GM04503 (cell line): ENCODE results near the gene MACIR.

Source experiments
- DNase-seq: peaks from one replicate; pipeline ENCODE4 v3.0.0-alpha.2; 2012; ENCODE audit warnings: low read depth

The MACIR gene

DNA sequence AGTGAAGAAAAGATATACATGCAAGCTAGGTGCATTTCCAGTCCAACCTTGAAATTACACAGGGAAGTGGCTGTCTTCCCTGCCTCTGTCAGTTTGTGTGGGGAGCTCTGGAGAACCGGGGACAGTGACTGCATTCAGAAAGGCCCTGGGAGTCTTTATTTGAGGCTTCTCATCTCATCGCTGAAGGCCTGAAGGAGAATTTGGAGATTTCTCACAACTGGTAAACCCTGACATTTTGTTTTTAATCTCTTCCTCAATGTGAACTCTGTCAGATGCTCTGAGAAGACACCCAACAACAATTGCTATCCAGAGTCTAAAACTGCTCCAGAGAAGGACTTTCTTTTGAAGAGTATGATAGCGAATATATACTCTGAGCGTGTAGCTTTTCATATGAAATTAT, 33.0 kb downstream of the MACIR start:
- no peak for DNase-seq

DNA sequence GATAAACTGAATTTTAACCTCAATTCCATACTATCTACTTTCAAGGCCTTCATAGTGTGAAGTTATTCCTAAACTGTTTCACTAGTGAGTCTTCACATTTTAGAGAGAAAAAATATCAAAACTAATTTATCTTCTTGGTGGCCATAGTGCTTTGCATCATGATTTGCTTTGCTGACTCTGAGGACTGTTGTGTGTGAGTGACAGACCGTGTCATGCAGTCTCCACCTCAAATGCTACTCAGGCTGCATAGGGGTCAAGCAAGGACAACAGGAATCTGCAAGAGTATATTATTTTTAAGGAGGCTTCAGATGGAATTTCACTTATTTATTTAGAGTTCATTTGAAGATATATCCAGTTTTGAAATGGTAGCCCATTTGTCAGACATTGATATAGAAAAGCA, 34.5 kb downstream of the MACIR start:
- no peak for DNase-seq

DNA sequence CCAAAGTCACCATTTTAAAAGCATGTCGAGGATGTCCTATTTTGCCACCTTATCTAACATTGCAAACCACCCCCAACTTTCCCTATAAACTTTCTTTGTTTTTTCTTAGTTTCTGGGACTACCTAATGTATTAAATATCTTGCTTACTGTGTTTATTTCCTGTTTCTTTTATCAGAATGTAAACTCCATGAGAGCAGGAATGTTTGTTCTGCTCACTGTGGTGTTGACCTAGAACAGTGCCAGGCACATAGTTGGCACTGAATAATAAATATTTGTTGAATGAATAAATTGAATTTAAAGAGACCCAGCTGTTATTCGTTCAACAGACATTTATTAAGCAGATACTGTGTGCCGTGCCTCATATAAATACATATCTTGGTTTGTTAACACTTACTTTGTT, 35.2 kb downstream of the MACIR start:
- no peak for DNase-seq

DNA sequence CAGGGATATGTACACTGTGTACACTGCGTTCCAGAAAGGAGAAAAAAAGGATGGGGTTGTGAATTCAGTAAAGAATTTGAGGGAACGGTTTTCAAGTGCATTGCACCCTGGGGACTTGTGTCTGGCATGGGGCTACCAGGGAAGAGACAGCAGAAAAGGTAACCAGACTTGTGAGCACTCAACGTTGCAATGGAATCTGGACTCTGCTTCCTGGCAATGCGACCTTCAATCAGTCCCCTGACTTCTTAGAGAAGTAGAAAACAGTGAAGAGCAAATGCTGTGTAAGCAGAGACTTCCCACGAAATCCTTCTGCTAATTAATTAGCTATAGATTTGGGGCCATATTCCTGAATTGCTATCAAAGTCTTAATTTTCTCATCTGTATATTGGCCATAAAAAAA, 36.3 kb downstream of the MACIR start:
- no peak for DNase-seq

DNA sequence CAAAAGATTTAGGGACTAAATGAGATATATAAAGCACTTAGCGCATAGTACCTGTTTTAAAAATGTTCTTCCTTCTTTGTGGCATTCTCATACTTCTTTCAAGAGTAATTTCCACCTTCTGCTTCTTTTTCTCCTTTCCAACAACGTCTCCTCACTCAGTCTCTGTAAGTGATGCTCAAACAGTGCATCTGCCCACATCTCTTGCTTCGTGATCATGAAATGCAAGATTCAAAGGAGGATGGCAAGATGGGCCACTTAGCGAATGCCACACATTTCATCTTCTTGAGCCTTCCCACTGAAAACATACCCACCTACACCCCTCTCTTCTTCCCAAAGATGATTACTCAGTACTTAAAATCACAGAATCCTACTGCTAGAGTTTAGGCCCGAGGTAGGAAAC, 36.9 kb downstream of the MACIR start:
- no peak for DNase-seq

DNA sequence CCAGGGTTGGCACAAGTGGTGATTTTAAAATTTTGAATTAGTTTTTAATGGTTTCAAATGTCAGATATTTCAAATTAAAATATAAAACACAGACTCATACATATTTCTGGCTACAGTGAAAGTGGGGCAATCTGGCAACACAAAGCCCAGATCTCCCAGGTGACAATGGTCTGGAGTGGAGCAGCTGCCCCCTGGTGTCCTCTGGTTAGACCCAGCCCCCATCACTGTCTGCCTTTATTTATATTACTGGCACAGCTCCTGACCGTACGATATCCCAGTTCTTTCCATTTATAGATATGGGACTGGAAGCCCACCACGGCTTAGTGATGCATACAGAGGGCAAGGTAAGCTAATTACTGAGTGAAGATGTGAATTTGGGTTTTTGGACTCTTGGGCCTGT, 37.3 kb downstream of the MACIR start:
- no peak for DNase-seq

DNA sequence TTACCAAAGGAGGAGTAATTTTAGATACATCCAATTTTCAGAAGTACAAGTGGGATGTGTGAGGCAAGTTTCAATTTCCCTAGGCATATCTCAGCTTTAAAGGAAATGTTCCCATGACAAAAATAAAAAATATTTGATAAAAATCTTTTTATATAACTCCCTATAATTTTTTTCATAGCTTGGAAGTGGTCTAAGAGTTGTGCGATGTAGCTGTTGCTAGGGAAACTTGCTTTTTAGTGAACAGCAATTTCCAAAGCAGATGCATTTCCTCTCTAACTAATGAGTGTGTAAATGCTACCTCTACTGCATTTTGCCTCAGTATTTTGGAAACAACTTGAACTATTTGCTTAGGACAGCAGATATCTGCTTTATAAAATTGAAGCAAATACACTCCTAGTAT, 39.6 kb downstream of the MACIR start:
- DNase-seq = no peak

DNA sequence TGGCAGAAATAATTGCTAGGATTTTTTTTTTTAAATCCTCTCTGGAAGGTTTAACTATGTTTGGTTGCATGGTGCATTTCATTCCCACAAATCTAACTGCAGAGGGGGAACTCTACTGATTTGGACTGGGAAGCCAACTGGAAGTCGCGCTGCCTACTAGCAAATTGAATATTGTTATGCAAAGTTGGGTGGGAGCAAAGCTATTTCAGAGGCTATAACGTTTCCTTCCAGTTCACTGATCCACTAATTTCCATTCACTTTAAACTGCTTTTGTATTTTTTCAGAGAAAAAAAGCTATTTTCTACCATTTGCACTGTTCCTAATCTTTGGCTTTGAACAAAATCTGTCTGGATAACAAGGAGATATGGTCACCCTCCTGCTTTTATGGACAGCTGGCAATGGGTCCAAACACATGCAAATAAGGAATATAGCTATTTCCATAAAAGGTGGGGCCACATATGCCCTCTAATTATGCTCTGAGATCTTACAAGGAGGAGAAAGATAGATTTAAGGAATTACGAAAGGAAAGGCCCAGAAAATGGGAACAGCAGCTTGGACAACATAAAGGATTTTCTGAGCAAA, 40.1 kb downstream of the MACIR start:
- no peak for DNase-seq

DNA sequence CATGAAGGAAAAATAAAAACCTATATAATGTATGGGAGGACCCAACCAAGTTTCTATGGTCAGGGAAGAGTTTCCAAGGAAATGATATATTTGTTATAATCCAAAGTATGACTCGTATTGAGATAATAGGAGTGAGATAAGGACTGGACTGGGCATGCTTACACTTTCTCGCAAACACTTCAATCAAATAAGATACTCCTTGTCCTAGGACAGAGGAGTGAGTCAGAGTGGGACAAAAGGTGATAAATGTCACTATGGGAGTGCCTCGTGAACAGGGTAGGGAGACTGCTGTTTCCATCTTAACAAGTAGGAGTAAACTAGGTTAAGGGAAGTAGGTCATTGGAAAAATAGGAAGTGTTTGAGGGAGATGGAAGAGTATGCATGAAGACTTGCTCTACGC, 47.2 kb downstream of the MACIR start:
- no peak for DNase-seq

DNA sequence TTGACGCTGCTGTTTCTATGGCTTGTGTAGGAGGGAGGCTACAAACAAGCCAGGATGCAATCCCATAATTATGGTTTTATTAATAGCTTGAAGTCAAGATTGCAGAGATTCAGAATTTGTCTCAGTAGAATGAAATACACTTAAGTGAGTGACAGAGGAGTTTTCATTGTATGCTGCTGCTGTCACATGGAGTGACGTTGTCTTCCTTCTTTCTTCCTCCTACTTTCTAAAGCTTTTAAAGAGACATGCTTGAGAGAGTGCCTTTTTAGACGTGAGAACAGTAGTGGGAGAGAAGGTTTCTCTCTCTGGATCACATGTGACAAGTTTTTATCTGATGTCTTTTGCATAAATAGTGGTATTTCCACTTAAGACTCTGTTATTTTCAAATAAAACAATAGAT, 48.9 kb downstream of the MACIR start:
- DNase-seq = no peak

DNA sequence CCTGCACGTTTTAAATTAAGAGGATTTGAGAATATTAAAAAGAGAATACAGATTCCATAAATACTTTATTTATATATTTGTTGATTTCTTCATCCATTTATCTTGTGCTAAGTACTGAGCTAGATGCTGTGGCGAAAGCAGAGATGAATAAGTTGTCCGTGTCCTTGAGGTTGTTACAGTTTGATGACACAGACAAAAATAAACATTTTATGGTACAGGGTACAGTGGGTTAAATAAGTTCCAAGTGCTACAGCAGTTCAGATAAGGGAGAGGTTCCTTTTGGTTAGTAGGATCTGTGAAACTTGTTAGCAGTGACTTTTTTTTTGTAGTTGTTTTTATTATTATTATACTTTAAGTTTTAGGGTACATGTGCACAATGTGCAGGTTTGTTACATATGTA, 50.2 kb downstream of the MACIR start:
- no peak for DNase-seq

DNA sequence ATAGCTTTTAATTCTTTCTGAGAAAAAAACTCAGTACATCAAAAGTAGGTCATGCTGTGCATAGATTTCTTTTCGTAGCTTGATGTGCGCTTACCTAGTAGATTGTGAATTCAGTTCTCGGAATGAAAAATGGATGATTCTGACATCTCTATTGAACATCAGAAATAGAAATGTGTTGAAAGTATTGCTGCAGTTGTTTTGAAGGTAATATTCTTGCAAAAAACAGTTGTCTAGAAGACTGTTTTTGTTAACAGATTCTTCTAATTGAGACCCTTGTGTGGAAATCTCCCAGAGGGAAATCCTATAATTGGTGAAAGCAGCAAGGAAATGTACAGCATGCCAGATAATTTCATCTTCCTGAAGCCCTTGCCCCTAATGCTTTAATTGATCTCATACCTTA, 54.5 kb downstream of the MACIR start:
- DNase-seq = no peak

DNA sequence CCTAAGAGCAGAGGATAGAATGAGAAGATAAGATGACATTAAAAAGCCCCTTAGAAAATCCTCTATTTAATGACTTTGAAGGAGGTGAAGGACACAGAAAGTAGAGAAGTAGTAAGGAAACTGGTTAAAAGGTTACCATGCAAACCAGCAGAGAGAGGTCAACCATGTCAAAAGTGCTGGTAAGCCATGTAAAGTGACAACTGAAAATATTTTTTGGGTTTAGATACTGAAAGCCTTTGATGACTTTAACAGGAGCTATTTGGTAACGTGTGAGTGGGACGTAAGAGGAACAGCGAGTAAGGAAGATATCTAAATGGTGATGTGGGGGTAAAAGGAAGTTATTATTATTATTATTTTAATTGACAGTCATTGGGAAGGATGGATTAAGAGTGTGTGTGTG, 56.9 kb downstream of the MACIR start:
- no peak for DNase-seq

DNA sequence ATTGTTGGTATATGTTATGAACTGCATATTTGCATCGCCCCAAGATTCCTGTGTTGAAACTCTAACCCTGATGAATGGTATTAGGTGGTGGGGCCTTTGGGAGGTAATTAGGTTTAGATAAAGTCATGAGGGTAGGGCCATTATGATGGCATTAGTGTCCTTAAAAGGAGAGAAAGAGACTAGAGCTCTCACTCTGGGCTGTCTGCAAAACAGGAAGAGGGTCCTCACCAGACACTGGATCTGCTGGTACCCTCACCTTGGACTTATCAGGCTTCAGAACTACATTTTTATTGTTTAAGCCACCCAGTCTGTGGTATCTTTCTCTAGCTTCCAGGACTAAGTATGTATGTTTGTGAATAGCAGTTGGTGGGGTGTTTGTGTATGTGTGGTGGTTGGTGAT, 68.9 kb downstream of the MACIR start:
- no peak for DNase-seq

DNA sequence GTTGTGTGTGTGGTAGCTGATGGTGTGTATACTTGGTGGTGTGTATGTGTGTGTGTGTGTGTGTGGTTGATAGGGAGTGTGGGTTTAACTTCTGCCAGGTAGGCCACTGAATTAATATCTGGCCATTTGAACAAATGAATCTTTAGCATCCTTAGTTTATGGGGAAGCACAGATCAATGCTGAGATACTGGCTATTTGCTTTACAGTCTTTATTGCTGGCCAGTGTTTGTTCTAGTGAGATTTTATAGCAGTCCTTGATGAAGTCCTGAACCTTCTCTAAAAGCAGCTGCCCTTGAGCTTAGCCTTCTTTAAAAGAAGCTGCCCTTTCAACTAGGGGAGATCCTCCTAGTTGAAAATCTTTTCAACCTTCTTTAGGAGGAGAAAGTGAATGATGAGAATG, 69.3 kb downstream of the MACIR start:
- DNase-seq = no peak
